ENCODE measurements around the gene PM20D2. TPM values are rescaled to one million over a fixed set of nuclear protein-coding genes. Genes with fewer than 3 reads are reported as not detected.

Gene PM20D2, protein sequence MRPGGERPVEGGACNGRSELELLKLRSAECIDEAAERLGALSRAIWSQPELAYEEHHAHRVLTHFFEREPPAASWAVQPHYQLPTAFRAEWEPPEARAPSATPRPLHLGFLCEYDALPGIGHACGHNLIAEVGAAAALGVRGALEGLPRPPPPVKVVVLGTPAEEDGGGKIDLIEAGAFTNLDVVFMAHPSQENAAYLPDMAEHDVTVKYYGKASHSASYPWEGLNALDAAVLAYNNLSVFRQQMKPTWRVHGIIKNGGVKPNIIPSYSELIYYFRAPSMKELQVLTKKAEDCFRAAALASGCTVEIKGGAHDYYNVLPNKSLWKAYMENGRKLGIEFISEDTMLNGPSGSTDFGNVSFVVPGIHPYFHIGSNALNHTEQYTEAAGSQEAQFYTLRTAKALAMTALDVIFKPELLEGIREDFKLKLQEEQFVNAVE
- total RNA-seq (2021; fragmentation: NEBNext Ultra II Directional; extraction: Animal tissue kit (Norgen Biotek cat#: 25700)) (7.1 and 7.6 TPM in 2 replicates), polyA plus RNA-seq (2011; rRNA removed) (2.2 and 2.7 TPM in 2 replicates), polyA minus RNA-seq (2011; rRNA and poly(A)+ RNA removed) (2.1 and 3.1 TPM in 2 replicates)
- 3.8 TPM for polyA plus RNA-seq (2011; cell fraction: cytosol; rRNA removed)
- 2.7 TPM for polyA plus RNA-seq (2011; cell fraction: nucleus; rRNA removed)
- polyA plus RNA-seq (2012, experiment 1 of 2), result 2.0 to 4.5 TPM (median 2.8 TPM) in 4 replicates
- 1.6 TPM for polyA plus RNA-seq (2012, experiment 2 of 2)
- polyA plus RNA-seq (2013, experiment 1 of 2), result 3.9 TPM
- polyA plus RNA-seq (2013, experiment 2 of 2), result 3.8 TPM
- 5.2 TPM for polyA minus RNA-seq (2011; cell fraction: cytosol; rRNA and poly(A)+ RNA removed)
- polyA minus RNA-seq (2011; cell fraction: nucleus; rRNA and poly(A)+ RNA removed), result 5.0 TPM
- long read RNA-seq, experiment 1, full-length matches to known transcripts, result 2 of 5 reads
- long read RNA-seq, experiment 1, partial matches to known transcripts, result 0 of 5 reads
- long read RNA-seq, experiment 1, other reads (novel, unspliced or antisense), result 3 of 5 reads
- long read RNA-seq, experiment 2, partial matches to known transcripts, result 0 of 3 reads
- long read RNA-seq, experiment 2, other reads (novel, unspliced or antisense), result 3 of 3 reads

DNA sequence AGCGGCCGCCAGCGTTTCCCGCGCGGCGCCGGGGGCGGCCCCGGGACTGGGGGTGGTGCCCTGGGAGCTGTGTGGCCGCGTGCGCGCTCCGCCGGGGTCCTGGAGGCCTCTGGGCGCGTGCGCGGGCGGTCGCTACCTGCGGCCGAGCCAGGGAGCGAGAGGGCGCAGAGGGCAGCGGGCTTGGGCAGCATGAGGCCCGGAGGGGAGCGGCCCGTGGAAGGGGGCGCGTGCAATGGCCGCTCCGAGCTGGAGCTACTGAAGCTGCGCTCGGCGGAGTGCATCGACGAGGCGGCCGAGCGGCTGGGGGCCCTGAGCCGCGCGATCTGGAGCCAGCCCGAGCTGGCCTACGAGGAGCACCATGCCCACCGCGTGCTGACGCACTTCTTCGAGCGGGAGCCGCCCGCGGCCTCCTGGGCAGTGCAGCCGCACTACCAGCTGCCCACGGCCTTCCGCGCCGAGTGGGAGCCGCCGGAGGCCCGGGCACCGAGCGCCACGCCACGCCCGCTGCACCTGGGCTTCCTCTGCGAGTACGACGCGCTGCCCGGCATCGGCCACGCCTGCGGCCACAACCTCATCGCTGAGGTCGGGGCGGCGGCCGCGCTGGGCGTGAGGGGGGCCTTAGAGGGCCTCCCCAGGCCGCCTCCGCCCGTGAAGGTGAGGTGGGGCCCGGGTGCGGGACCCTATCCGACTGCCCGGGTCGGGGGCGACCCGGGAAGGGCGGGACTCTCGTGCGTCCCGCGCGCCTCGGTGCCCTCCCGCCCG is at the start of gene PM20D2:
PM20D2 (plus strand) TSS at position 100 of the 762 bp plus-strand sequence; CDS start at position 190, 90 bp downstream.
- Histone ChIP-seq H2BK20ac (ENCODE audit: low read length) (no peak within 1 kb of the TSS), H3K56ac (replicated peaks; ENCODE audit: insufficient read length, low read depth, low read length) (no peak within 1 kb of the TSS), H3K4me3 (ENCODE audit: extremely low read depth in 1 of 4, insufficient read depth in 2 of 4, low read depth in 3 of 4, low read length in 4 of 4) (peak within 1 kb of the TSS; percentile 51 to 69 (median 54)), H3K27me3 (replicated peaks in 1 of 4; ENCODE audit: control insufficient read depth in 3 of 4, extremely low read depth in 1 of 4, insufficient read depth in 3 of 4, low read length in 3 of 4) (peaks cover 7 to 34% (median 22%) of the 10 kb centered on the region in 4 experiments), H3K9me3 (ENCODE audit: insufficient read depth in 2 of 2, low read depth in 1 of 2, low read length in 1 of 2) (no peaks in the 10 kb centered on the region), H4K5ac (ENCODE audit: insufficient read length, low read depth, low read length) (peak within 1 kb of the TSS; percentile 52), H2BK12ac (ENCODE audit: low read depth, low read length) (peak within 1 kb of the TSS; percentile 23; the same call in 1 of the 2 replicates), H3K23ac (ENCODE audit: insufficient read length) (no peak within 1 kb of the TSS), H3K14ac (ENCODE audit: insufficient read length) (no peak within 1 kb of the TSS), H3K18ac (ENCODE audit: extremely low read depth, low read length) (peak within 1 kb of the TSS; percentile 78), H3K4ac (replicated peaks; ENCODE audit: insufficient read length, low read depth, low read length) (no peak within 1 kb of the TSS), H3K4me2 (ENCODE audit: insufficient read depth in 1 of 2, low read depth in 2 of 2, low read length in 2 of 2) (peak within 1 kb of the TSS; percentile 64 to 82), H3K4me1 (replicated peaks in 1 of 4; ENCODE audit: control insufficient read depth in 3 of 4, insufficient read depth in 4 of 4, low read length in 3 of 4) (peaks cover 0 to 3% (median 0%) of the 10 kb centered on the region in 4 experiments; a peak in 2 of 7 replicates), H3K27ac (ENCODE audit: low read depth, low read length) (no peak within 1 kb of the TSS), H3K36me3 (ENCODE audit: control insufficient read depth in 2 of 4, insufficient read depth in 4 of 4, low read length in 3 of 4) (no peaks in the 10 kb centered on the region), H3K79me2 (ENCODE audit: control insufficient read depth in 1 of 2, insufficient read depth in 2 of 2, low read length in 2 of 2) (no peaks in the 10 kb centered on the region), H2AFZ (ENCODE audit: low read length) (peak within 1 kb of the TSS; percentile 84), H3K9ac (replicated peaks in 1 of 4; ENCODE audit: extremely low read depth in 1 of 4, low read depth in 3 of 4, low read length in 3 of 4) (peak within 1 kb of the TSS; percentile 6 to 88 (median 66)), H2BK5ac (ENCODE audit: low read depth, low read length) (no peak within 1 kb of the TSS), H4K20me1 (replicated peaks in 1 of 2; ENCODE audit: control insufficient read depth in 1 of 2, insufficient read depth in 2 of 2, low read length in 2 of 2) (no peaks in the 10 kb centered on the region), H3K79me1 (ENCODE audit: low read depth, low read length) (no peaks in the 10 kb centered on the region), H2AK5ac (ENCODE audit: low read depth, low read length) (no peak within 1 kb of the TSS), H2BK120ac (replicated peaks; ENCODE audit: low read depth, low read length) (no peak within 1 kb of the TSS), H3K23me2 (ENCODE audit: low read depth, low read length) (peaks cover 13% of the 10 kb centered on the region; the same call in 1 of the 2 replicates), H2BK15ac (ENCODE audit: low read length) (peak within 1 kb of the TSS; percentile 72; the same call in 1 of the 2 replicates), H4K91ac (replicated peaks; ENCODE audit: insufficient read length, low read length) (peak within 1 kb of the TSS; percentile 85), H4K8ac (ENCODE audit: extremely low read depth, insufficient read depth, low read length) (peak within 1 kb of the TSS; percentile 95)
- CTCF ChIA-PET (ENCODE audit: partially characterized antibody), result interaction anchor here (0.7 to 2.3 kb wide), 5 partner anchors 9 to 256 kb away, joined by 3 to 8 read pairs (median 4); no protein-coding TSS in a partner anchor
- WGBS, 2 experiments (ENCODE audit: extremely low coverage in 1 of 2, insufficient coverage in 1 of 2, insufficient read length in 1 of 2, insufficient replicate concordance in 2 of 2, low coverage in 1 of 2, low lambda C conversion rate in 2 of 2, missing lambda C conversion rate in 1 of 2), result 2% methylated on average over 71 of the region's 102 CpGs; no CpG with 5 or more reads in 1 of the 2 experiments
- DNase-seq (ENCODE audit: low read depth in 1 of 2, low spot score in 2 of 2), result peak in 1 of 2 experiments; percentile 82
- FAIRE-seq, result no peak
- POLR2A ChIA-PET (ENCODE audit: partially characterized antibody), result interaction anchor here (1.3 to 1.5 kb wide), 2 partner anchors 29 to 163 kb away, joined by 3 to 5 read pairs; partner anchors contain the start of gene SRSF12
- TF ChIP-seq MAFK (IDR thresholded peaks at IDR 0.05; ENCODE audit: low read depth, low read length), result no peak
- TF ChIP-seq CREB1 (IDR thresholded peaks at IDR 0.05), result no peak
- no peak for TF ChIP-seq HDAC6 (IDR thresholded peaks at IDR 0.05; ENCODE audit: low read depth, low read length)
- no peak for TF ChIP-seq ZNF274 (IDR thresholded peaks at IDR 0.05; ENCODE audit: borderline replicate concordance, extremely low read depth, low read length)
- no peak for TF ChIP-seq TCF12 (IDR thresholded peaks at IDR 0.05; ENCODE audit: low read depth, low read length)
- TF ChIP-seq, protein P1, sequence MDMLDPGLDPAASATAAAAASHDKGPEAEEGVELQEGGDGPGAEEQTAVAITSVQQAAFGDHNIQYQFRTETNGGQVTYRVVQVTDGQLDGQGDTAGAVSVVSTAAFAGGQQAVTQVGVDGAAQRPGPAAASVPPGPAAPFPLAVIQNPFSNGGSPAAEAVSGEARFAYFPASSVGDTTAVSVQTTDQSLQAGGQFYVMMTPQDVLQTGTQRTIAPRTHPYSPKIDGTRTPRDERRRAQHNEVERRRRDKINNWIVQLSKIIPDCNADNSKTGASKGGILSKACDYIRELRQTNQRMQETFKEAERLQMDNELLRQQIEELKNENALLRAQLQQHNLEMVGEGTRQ (IDR thresholded peaks at IDR 0.05; ENCODE audit: low read length), result no peak

All from H1 (cell line).